LNCaP clone FGC (cell line): ENCODE results near the gene PGAP6.

Experiments
- DNase-seq: peaks from one replicate; pipeline ENCODE4 v3.0.0-alpha.2; 2011; ENCODE audit warnings: low read depth
- H3K4me3 ChIP-seq: 2 replicates; pipeline ENCODE4 v1.5.1; 2011; ENCODE audit warnings: mild to moderate bottlenecking, low read depth, low read length, control low read depth
- CTCF ChIP-seq: IDR thresholded peaks from 2 replicates; pipeline ENCODE4 v1.5.1; 2012; ENCODE audit warnings: mild to moderate bottlenecking; ENCODE audit not compliant: control insufficient read depth, insufficient read depth; ENCODE audit errors: extremely low read depth

PGAP6 gene

GRCh38 chr16:359067-359763 lies 22.6 kb downstream of the PGAP6 start:
- no peak for TF ChIP-seq CTCF
- DNase-seq, result no peak
- H3K4me3 ChIP-seq, result no peak overlapping the region

DNA sequence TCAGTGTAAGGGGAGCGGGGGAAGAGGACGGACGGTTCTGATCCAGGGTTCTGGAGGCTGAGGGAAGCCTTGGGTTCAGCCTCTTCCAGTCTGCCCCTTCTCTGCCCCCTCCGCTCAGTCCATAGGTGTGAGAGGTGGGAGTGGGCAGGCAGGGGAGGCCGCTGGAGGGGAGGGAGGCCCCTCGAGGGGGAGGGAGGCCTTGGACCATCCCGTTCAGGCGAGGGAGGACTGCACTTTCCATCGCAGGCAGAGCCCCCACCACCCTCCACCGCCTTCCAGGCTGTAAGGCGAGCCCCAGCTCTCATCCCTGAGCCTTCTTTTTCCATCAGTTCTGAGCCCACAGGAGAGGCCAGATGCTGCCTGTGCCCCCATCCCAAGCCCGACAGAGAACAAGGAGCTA lies 25.0 kb downstream of the PGAP6 start:
- TF ChIP-seq CTCF, result no peak
- no peak overlapping the region for H3K4me3 ChIP-seq
- DNase-seq, result no peak

- no peak overlapping the region for H3K4me3 ChIP-seq
- no peak for DNase-seq
- TF ChIP-seq CTCF, result no peak
Measured at GRCh38 chr16:354971-355461, 26.8 kb downstream of the PGAP6 start.

- H3K4me3 ChIP-seq, result no peak overlapping the region
- no peak for DNase-seq
- no peak for TF ChIP-seq CTCF
Measured at GRCh38 chr16:354291-354881, 27.4 kb downstream of the PGAP6 start.

- TF ChIP-seq CTCF, result no peak
- no peak for DNase-seq
- H3K4me3 ChIP-seq, result peak overlapping the region; percentile 48
Measured at GRCh38 chr16:353404-354290, 28.1 kb downstream of the PGAP6 start.

DNA sequence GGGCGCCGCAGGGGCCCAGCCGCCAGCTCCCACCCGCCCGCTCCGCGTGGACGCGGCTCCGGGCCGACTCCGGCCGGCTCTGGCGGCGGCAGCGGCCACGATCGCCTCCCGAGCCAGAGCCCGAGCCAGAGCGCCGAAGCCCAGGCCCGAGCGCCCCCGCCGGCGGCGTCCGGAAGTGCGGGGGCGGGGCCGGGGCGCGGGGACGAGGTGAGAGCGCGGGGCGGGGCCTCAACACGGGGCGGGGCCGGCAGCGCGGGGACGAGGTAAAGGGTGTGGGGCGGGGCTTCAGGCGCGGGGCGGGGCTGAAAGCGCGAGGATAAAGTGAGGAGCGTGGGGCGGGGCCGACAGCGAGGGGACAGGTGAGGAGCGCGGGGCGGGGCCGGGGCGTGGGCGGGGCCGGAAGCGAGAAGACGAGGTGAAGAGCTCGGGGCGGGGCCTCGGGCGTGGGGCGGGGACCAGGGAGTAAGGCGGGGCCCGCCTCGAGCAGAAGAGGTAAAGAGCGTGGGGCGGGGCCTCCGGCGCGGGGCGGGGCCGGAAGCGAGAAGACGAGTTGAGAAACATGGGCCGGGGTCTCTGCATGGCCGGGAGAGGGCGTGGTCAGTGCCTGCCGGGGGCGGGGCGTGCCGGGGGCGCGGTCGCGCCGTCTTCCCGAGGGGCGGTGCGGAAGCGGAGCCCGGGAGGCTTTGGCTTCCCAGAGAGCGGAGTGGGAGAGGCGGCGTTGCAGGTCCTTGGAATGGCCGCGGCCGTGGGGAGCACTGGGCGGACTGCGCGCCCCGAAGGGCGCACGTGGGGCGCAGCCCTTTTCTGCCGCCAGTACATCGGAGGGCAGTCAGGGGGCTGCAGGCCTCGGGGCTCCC lies 29.0 kb downstream of the PGAP6 start, which contains the start of gene AXIN1:
Gene AXIN1, minus strand, starts transcription at position 177 of the 857 bp plus-strand sequence. CDS start 5,698 bp downstream, outside the sequence.
- TF ChIP-seq CTCF, result peak; percentile 70
- H3K4me3 ChIP-seq, result peak within 1 kb of the TSS; percentile 73
- DNase-seq, result peak; percentile 75
